HFFc6 (cell line): ENCODE data around the gene LDLRAD4. TPM values are rescaled to one million over a fixed set of nuclear protein-coding genes. Genes with fewer than 3 reads are reported as not detected.

Experiments used
- DNase-seq: peaks from one replicate; pipeline ENCODE4 v3.0.0-alpha.2; 2018
- H3K27ac Mint-ChIP-seq: 2 replicates; pipeline ENCODE4 v1.8.0; 2020; ENCODE audit warnings: mild to moderate bottlenecking, mixed read lengths
- H3K27me3 Mint-ChIP-seq: 2 replicates; pipeline ENCODE4 v1.8.0; 2021; ENCODE audit warnings: mild to moderate bottlenecking, moderate library complexity, mixed read lengths; ENCODE audit not compliant: insufficient read depth
- H3K36me3 Mint-ChIP-seq: 2 replicates; pipeline ENCODE4 v1.8.0; 2021; ENCODE audit warnings: low read depth, mixed read lengths
- H3K4me1 Mint-ChIP-seq: 2 replicates; pipeline ENCODE4 v1.8.0; 2020; ENCODE audit warnings: low read depth, mixed read lengths
- H3K4me3 Mint-ChIP-seq: 2 replicates; pipeline ENCODE4 v1.8.0; 2020; ENCODE audit warnings: mild to moderate bottlenecking, moderate library complexity, mixed read lengths
- H3K9me3 Mint-ChIP-seq: 2 replicates; pipeline ENCODE4 v1.8.0; 2020; ENCODE audit warnings: mild to moderate bottlenecking, mixed read lengths
- CTCF ChIP-seq: fragments of 200-600 bp; sonication (generic); IDR thresholded peaks from 2 replicates; pipeline ENCODE4 v1.5.0; 2021; ENCODE audit warnings: antibody characterized with exemption, mild to moderate bottlenecking
- total RNA-seq, 6 experiments: library from RNA; stranded (reverse); fragmentation: NEBNext Ultra II Directional; extraction: Animal tissue kit (Norgen Biotek cat#: 25700); gene quantifications; 2 replicates in 1 of 6; 3 replicates in 5 of 6; pipeline ENCODE4 v1.2.3, GENCODE V29; 2021

The LDLRAD4 gene
- total RNA-seq, 6 experiments from 2014 or later = not detected

GRCh38 chr18:13398631-13399030 lies 180.1 kb downstream of the LDLRAD4 start:
- peaks cover 6% of the 10 kb centered on the region for H3K27me3 Mint-ChIP-seq
- no peaks in the 10 kb centered on the region for H3K4me1 Mint-ChIP-seq
- H3K36me3 Mint-ChIP-seq = no peaks in the 10 kb centered on the region
- no peak overlapping the region for H3K27ac Mint-ChIP-seq
- H3K9me3 Mint-ChIP-seq = peaks cover 36% of the 10 kb centered on the region; the same call in 1 of the 2 replicates
- no peak for TF ChIP-seq CTCF
- DNase-seq = no peak
- H3K4me3 Mint-ChIP-seq = no peak overlapping the region

GRCh38 chr18:13399511-13399910 lies 181.0 kb downstream of the LDLRAD4 start:
- Mint-ChIP-seq H3K4me1 (no peaks in the 10 kb centered on the region), H3K36me3 (no peaks in the 10 kb centered on the region; the same call in 1 of the 2 replicates), H3K27ac (no peak overlapping the region), H3K27me3 (peaks cover 9% of the 10 kb centered on the region; the same call in 1 of the 2 replicates), H3K9me3 (peaks cover 36% of the 10 kb centered on the region; the same call in 1 of the 2 replicates), H3K4me3 (no peak overlapping the region)
- no peak for TF ChIP-seq CTCF
- DNase-seq = no peak

- H3K4me1 Mint-ChIP-seq = no peaks in the 10 kb centered on the region
- no peak for TF ChIP-seq CTCF
- no peaks in the 10 kb centered on the region; the same call in 1 of the 2 replicates for H3K36me3 Mint-ChIP-seq
- H3K4me3 Mint-ChIP-seq = no peak overlapping the region
- no peak for DNase-seq
- H3K27me3 Mint-ChIP-seq = peaks cover 9% of the 10 kb centered on the region; the same call in 1 of the 2 replicates
- no peak overlapping the region for H3K27ac Mint-ChIP-seq
- H3K9me3 Mint-ChIP-seq = peaks cover 36% of the 10 kb centered on the region; the same call in 1 of the 2 replicates
Observed at GRCh38 chr18:13400636-13401315, 182.2 kb downstream of the LDLRAD4 start.

- peaks cover 36% of the 10 kb centered on the region; the same call in 1 of the 2 replicates for H3K9me3 Mint-ChIP-seq
- H3K27ac Mint-ChIP-seq = no peak overlapping the region
- TF ChIP-seq CTCF = no peak
- no peaks in the 10 kb centered on the region for H3K4me1 Mint-ChIP-seq
- H3K36me3 Mint-ChIP-seq = no peaks in the 10 kb centered on the region; the same call in 1 of the 2 replicates
- peaks cover 9% of the 10 kb centered on the region; the same call in 1 of the 2 replicates for H3K27me3 Mint-ChIP-seq
- no peak overlapping the region for H3K4me3 Mint-ChIP-seq
- no peak for DNase-seq
Observed at GRCh38 chr18:13401404-13401803, 182.8 kb downstream of the LDLRAD4 start.

- Mint-ChIP-seq H3K36me3 (no peaks in the 10 kb centered on the region; the same call in 1 of the 2 replicates), H3K27me3 (peaks cover 12% of the 10 kb centered on the region), H3K9me3 (peaks cover 38% of the 10 kb centered on the region; the same call in 1 of the 2 replicates), H3K27ac (no peak overlapping the region), H3K4me1 (no peaks in the 10 kb centered on the region), H3K4me3 (no peak overlapping the region)
- TF ChIP-seq CTCF = no peak
- DNase-seq = no peak
Observed at GRCh38 chr18:13401826-13402225, 183.3 kb downstream of the LDLRAD4 start.
